ENCODE data around the gene FGFR3.

FGFR3 gene

DNA sequence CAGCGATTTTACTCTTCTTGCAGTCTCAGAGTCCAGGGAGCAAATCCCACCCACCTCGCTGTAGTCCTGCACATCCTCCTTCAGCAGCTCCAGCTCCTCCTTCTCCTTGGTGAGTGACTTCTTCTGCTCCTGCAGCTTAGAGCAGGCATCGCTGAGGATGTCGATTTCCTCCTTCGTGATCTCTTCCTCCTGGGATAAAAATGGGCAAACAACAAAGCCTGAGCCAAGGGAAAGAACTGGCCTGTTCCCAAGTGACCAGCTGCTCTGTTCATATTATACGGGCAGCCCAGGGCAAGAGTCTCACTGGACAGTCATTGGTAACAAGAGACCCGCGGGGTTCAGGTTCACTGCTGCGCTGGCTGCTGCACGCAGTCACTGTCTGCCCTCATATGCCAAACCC is 26.2 kb downstream of the FGFR3 start:
- TF ChIP-seq FOXP2 (optimal IDR thresholded peaks at IDR 0.05; ENCODE audit: borderline replicate concordance, extremely low read depth, extremely low read length, insufficient read depth) (no peak), POLR2AphosphoS5 (IDR thresholded peaks at IDR 0.05; ENCODE audit: low read depth, low read length) (no peak), SIN3A (IDR thresholded peaks at IDR 0.05; ENCODE audit: borderline replicate concordance, insufficient read depth, low read length) (no peak), TAF1 (IDR thresholded peaks at IDR 0.05; ENCODE audit: borderline replicate concordance, insufficient read depth, low read length) (no peak)
- TF ChIP-seq, protein P1, sequence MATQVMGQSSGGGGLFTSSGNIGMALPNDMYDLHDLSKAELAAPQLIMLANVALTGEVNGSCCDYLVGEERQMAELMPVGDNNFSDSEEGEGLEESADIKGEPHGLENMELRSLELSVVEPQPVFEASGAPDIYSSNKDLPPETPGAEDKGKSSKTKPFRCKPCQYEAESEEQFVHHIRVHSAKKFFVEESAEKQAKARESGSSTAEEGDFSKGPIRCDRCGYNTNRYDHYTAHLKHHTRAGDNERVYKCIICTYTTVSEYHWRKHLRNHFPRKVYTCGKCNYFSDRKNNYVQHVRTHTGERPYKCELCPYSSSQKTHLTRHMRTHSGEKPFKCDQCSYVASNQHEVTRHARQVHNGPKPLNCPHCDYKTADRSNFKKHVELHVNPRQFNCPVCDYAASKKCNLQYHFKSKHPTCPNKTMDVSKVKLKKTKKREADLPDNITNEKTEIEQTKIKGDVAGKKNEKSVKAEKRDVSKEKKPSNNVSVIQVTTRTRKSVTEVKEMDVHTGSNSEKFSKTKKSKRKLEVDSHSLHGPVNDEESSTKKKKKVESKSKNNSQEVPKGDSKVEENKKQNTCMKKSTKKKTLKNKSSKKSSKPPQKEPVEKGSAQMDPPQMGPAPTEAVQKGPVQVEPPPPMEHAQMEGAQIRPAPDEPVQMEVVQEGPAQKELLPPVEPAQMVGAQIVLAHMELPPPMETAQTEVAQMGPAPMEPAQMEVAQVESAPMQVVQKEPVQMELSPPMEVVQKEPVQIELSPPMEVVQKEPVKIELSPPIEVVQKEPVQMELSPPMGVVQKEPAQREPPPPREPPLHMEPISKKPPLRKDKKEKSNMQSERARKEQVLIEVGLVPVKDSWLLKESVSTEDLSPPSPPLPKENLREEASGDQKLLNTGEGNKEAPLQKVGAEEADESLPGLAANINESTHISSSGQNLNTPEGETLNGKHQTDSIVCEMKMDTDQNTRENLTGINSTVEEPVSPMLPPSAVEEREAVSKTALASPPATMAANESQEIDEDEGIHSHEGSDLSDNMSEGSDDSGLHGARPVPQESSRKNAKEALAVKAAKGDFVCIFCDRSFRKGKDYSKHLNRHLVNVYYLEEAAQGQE (IDR thresholded peaks at IDR 0.05; ENCODE audit: insufficient read depth in 1 of 2, low read depth in 2 of 2, low read length in 2 of 2): no peak

DNA sequence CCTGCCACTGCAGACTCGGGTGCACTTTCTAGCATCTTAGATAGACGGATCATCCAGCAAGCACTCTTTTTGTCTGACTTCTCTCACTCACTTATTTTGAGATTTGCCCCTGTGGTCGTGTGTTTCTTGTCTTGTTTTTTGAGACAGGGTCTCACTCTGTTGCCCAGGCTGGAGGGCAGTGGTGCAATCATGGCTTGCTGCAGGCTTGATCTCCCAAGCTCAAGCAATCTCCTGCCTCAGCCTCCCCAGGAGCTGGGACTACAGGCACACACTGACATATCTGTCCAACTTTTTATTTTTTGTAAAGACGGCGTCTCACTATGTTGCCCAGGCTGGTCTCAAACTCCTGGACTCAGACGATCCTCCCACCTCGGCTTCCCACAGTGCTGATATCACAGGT is 26.7 kb downstream of the FGFR3 start:
- TF ChIP-seq, protein P1 (IDR thresholded peaks at IDR 0.05; ENCODE audit: insufficient read depth in 1 of 2, low read depth in 2 of 2, low read length in 2 of 2): no peak
- TF ChIP-seq POLR2AphosphoS5 (IDR thresholded peaks at IDR 0.05; ENCODE audit: low read depth, low read length) (no peak), FOXP2 (optimal IDR thresholded peaks at IDR 0.05; ENCODE audit: borderline replicate concordance, extremely low read depth, extremely low read length, insufficient read depth) (no peak), TAF1 (IDR thresholded peaks at IDR 0.05; ENCODE audit: borderline replicate concordance, insufficient read depth, low read length) (no peak), SIN3A (IDR thresholded peaks at IDR 0.05; ENCODE audit: borderline replicate concordance, insufficient read depth, low read length) (no peak)

DNA sequence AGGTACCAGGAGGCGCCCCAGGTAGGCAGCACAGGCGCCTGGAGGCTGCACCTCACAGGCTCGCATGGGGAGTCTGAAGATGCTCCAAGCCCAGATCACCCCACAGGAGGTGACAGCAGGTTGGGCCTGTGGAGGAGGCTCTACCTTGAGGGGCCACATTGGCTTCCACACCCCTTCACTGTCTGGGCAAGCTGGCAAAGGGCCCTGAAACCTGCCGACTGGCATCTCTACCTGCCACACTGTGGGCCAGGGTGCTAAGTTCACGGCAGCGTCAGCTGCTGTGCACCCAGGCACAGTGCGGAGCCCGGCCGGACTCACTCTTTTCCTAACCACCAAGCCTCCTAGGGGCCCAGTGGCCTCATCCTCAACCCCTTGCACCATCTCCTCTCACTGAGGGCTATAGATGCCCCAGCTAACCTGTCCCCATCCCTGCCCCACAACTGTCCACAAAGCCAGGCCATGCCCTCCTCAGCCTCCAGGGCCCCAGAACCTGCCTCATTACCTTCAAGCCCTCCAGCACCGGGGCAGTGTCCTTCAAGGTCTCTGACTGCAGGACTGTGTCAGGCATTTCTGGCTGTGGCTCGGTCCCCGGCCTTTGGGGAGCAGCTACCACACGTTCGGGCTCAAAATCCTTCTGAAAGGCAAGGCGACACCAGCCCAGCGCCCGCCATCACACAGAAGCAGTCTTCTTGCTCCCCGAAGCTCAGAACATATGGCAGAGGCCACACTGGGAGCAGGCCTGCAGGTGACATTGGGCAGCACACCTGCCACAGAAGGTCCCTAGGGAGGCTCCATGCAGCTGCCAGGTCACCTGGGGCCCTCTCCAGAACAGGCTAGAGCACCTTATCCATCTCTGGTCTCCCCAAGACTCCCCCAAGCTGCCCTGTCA is 28.8 kb downstream of the FGFR3 start:
- TF ChIP-seq SIN3A (IDR thresholded peaks at IDR 0.05; ENCODE audit: borderline replicate concordance, insufficient read depth, low read length): no peak
- TF ChIP-seq, protein P1 (IDR thresholded peaks at IDR 0.05; ENCODE audit: insufficient read depth in 1 of 2, low read depth in 2 of 2, low read length in 2 of 2): no peak

DNA sequence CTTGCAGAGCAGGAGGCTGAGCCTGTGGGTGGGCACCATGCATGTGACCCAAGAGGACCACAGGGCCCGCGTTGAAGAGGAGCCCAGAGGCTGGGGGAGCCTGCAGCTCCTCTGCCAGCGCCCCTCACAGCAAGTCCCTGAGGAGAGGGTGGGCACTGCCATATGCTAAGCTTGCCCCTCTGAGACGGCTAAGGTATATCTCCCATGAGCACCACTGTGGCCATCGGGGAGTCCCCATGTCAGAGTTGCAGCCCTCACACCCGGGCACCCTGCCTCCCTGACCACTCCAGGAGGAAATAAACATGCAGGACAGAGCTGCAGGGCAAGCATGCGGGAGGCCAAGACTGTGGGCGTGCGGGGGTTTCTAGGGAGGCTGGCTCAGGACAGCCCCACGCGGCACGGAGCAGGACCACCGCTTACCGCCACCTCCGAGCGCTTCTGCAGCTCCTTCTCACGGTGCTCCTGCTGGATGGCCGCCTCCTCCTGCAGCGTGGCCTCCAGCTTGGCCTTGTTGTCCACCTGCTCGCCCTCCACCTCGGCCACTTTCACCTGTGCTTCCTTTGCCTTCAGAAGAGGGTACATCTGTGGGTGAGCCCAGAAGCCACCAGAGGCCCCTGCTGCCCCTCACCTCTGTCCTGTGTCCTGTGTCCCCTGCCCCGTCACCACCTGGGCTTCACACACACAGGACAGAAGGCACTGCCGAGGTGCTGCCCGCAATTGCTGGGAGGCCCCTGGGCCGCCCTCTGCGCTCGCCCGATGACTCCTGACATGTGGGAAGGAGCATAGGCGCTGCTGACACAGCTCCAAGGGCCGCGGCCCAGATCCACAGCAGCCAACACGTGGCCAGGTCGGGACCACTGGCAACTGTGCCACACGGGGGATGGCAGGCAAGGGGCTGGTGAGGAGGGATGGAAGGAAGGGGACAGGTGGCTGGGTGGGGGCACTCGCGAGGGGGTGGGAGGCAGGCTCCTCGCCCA is 29.8 kb downstream of the FGFR3 start:
- TF ChIP-seq POLR2AphosphoS5 (IDR thresholded peaks at IDR 0.05; ENCODE audit: low read depth, low read length): no peak
- TF ChIP-seq, protein P1 (IDR thresholded peaks at IDR 0.05; ENCODE audit: insufficient read depth in 1 of 2, low read depth in 2 of 2, low read length in 2 of 2): no peak
- TF ChIP-seq FOXP2 (optimal IDR thresholded peaks at IDR 0.05; ENCODE audit: borderline replicate concordance, extremely low read depth, extremely low read length, insufficient read depth): no peak
- TF ChIP-seq SIN3A (IDR thresholded peaks at IDR 0.05; ENCODE audit: borderline replicate concordance, insufficient read depth, low read length): no peak
- no peak for TF ChIP-seq TAF1 (IDR thresholded peaks at IDR 0.05; ENCODE audit: borderline replicate concordance, insufficient read depth, low read length)

Measured in PFSK-1 (cell line).